Ovary (tissue), 3 donors: ENCODE measurements around the gene IFNK.

Experiments
- EP300 ChIP-seq: sonication (generic); formaldehyde crosslinking; IDR thresholded peaks from one replicate; pipeline ENCODE4 v1.6.1; 2017; ENCODE audit warnings: antibody characterized with exemption
- POLR2A ChIP-seq: fragments of 450-650 bp; IDR thresholded peaks from one replicate; pipeline ENCODE4 v1.6.1; 2017; ENCODE audit warnings: antibody characterized with exemption, mild to moderate bottlenecking, moderate library complexity
- TF ChIP-seq, protein P1 (sequence below), 3 donors: fragments of 450-650 bp in 2 of 3; fragments of 200-600 bp in 1 of 3; IDR thresholded peaks; one replicate each; pipeline versions ENCODE4 v1.5.1 to v1.8.0; 2016 to 2022; ENCODE audit warnings: antibody characterized with exemption in 3 of 3, mild to moderate bottlenecking in 1 of 3
- donor health status: DM: no; HTN: no; CAD: no.

DNA sequence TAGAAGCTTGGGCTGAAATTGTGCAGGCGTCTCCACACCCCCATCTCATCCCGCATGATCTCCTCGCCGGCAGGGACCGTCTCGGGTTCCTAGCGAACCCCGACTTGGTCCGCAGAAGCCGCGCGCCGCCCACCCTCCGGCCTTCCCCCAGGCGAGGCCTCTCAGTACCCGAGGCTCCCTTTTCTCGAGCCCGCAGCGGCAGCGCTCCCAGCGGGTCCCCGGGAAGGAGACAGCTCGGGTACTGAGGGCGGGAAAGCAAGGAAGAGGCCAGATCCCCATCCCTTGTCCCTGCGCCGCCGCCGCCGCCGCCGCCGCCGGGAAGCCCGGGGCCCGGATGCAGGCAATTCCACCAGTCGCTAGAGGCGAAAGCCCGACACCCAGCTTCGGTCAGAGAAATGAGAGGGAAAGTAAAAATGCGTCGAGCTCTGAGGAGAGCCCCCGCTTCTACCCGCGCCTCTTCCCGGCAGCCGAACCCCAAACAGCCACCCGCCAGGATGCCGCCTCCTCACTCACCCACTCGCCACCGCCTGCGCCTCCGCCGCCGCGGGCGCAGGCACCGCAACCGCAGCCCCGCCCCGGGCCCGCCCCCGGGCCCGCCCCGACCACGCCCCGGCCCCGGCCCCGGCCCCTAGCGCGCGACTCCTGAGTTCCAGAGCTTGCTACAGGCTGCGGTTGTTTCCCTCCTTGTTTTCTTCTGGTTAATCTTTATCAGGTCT, 49.0 kb downstream of the IFNK start, which contains the start of gene C9orf72:
- TF ChIP-seq, protein P1, sequence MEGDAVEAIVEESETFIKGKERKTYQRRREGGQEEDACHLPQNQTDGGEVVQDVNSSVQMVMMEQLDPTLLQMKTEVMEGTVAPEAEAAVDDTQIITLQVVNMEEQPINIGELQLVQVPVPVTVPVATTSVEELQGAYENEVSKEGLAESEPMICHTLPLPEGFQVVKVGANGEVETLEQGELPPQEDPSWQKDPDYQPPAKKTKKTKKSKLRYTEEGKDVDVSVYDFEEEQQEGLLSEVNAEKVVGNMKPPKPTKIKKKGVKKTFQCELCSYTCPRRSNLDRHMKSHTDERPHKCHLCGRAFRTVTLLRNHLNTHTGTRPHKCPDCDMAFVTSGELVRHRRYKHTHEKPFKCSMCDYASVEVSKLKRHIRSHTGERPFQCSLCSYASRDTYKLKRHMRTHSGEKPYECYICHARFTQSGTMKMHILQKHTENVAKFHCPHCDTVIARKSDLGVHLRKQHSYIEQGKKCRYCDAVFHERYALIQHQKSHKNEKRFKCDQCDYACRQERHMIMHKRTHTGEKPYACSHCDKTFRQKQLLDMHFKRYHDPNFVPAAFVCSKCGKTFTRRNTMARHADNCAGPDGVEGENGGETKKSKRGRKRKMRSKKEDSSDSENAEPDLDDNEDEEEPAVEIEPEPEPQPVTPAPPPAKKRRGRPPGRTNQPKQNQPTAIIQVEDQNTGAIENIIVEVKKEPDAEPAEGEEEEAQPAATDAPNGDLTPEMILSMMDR (IDR thresholded peaks at IDR 0.05), result no peak
- TF ChIP-seq POLR2A (peak; percentile 74), EP300 (no peak)
